ENCODE measurements around the gene PDE2A.

PDE2A gene

DNA sequence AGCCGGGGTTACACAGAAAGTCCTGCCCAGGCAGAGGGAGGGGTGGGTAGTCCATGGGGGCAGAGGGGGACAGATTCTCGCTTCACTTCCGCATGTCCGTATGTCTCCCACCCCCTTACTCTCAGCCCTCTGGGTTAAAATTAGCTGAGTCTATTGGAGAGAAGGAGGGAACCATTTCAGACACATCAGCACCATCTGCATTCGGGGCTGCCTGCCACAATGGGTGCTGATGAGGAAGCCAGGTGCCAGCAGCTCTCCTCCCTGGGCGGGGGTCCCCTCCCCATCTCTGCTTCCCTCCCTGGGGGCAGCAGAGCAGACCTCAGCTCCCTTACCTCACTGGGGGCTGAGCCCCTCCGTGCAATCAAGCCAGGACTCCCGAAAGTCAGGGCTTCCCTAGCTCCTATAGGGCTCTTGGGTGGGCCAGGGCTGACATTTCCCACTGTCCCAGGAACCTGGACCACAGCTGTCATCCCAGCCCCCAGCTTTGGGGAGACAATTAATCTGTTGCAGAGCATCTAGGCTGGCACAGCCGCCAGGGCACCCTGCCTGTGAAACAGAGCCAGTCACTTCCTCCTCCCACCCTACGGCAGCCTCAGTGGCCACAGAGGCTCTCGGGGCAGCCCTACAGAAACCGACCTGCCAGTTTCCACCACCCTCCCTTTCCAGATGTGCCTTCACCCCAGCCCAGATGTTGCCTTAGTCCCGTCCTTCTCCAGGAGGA is 67.3 kb downstream of the PDE2A start:
- no peak for DNase-seq

DNA sequence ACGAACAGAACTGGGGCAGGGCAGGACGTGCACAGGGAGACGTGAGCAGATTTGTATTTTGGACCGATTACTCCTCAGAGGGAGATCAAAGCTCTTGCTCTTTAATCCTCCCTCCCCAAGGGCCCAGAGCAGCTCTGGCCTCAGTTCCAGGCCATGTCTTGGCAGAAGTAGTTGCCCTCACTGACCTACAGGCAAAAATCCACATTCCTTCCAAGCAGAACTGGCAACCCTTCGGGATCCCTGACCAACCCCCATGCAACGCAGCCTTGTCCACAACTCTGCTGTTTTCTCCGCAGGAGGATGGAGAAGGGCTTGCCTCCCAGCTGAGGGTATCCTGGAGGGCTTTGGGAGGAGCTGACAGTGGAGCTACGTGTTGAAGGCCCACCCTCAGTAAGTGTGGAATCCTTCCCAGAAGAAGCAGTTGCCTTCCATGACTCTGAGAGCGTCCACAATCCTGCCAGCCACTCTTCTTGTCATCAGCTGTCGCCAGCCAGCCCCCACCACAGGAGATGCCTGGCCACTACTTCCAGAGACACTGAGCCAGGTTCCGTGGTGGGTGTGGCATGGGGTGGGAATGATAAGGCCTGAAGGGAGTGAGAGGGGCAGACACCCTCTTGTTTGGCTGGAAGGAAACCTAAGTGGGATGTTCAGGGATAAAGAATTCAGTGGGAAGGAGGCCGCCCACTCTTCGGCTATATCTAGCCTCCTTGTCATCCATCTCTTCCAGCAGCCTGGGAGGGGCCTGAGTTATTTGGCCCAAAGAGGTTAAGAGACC is 68.1 kb downstream of the PDE2A start:
- DNase-seq = no peak

DNA sequence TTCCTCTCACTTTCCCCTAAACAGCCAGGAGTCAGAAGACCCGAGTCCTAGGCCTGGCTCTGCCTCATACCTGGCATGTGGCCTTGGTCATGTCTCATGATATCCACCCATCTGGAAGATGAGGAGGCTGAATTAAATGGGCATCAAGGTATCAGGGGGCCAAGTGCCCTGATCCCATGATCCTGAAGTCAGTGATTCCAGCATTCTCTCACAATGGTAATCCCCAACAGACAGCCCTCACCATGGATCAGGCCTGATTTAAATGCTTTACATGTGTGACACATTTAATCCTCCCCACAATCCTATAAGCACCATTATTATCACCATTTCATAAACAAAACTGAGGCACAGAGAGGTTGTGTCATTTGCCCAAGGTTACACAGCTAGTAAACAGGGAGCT is 70.0 kb downstream of the PDE2A start:
- no peak for DNase-seq

DNA sequence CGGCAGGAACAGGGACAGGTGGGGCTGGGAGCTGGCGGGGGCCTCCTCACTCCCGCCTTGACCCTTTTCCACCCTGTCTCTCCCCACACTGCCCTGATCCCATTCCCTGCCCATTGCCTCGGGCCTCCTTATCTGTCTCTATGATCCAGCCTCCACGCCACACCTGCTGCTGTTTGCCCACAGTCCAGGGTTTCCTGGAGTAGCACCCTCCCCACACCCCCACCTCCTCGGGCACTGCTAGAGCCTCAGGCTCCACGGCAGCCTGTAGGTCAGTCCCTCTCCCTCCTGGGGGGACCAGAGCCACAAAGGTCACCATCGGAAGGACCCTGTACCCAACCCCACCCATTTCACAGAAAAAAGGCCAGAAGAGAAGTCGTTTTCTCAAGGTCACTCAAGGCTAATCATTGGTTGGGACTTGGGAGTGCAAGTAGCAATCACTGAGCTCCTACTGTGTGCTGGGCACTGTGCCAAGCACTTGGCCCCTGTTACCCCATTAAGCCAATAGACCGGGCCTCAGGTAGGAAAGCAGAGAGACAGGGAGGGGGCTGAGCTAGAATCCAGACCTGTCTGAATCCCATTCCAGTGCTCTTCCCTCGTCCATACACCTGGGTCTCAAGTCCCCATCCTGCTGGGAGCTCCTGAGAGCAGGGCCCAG is 71.8 kb downstream of the PDE2A start:
- no peak for DNase-seq

DNA sequence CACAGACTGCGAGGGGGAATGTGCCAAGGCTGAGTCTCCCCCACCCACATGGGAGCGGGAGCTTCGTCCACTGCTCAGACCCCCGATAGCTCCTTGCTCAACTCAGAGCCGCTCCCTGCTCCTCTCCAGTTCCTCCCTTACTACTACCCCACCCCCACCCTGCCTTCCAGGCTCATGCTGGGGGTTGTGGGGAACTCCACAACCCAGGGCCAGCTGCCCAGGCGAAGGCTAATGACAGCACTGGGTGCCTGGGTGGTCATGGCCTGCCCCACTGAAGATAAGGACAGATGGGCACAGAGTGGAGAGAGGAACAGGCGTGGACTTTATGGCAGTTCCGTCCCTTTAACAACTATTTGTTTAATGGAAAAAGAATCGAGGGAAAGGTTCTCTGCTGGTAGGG is 73.7 kb downstream of the PDE2A start:
- DNase-seq = no peak

DNA sequence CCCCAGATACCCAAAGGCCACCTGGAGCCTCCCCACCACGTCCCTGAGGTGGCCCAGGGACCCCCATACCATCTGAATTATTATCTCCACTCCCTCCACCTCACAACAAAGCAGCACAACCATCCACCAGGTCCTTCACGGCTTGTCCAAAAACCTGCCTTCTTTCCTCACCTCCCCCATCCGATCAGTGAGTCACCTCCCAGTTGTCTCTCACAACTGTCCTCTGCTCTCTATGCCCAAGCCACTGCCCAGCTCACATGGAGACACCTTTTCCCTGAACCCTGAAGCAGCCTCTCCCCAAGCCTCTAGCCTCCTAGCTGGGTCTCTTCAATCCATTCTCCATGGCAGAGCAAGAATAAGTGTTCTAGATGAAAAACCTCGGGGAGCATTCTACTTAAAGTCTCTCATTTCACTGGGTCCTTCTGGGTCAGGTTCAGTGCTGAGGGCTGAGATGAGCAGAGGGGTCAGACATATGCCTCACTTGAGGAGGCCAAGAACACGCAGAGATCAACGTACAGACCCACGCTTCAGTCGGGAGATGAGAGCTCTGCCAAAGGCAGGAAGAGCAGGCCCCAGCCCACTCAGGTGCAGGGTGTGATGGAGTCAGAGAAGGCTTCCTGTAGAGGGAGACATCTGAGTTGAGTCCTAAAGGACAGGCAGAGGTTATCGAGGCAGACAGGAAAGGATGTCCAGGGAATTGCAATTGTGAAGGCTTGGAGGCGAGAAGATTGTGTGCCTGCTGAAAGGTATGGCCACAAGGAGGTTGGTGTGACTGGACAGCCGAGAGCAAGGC is 74.7 kb downstream of the PDE2A start:
- DNase-seq = peak; percentile 13

DNA sequence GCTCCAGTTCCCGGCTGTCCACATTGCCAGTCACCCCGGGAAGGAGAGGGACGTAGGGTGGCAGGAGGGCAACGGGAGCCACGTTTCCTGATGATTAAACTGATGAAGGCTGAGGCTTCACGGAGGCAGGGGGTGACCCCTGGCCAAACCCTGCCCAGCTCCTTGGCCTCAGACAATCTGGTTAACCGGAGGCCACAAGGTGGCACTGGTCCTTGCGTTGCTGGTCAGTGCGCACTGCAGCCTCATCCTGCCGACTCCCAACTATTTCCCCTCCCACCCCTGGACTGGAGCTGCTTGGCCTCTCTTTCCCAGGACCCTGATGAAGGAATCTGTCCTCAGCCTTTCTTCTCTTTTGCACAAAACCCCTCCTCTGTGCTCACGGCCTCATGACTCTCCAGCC is 75.3 kb downstream of the PDE2A start:
- peak; percentile 38 for DNase-seq

DNA sequence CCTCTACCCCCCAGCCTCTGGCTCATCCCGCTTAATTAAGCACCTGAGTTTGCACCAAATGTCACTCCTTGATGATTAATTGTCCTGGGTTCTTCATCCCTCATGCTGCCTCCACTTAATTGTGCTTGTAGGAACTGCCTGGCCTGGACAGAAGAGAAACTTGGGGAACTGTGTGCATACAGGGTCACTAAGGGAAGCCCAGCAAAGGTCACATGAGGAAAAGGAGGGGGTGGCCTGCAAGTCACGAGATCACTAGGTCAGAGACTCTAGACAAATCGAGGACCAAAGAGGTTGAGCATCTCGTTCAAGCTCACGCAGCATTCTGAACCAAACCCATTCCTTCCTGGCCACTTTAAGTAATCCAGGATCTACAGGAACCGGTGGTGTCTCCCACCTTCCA is 75.8 kb downstream of the PDE2A start:
- DNase-seq = no peak

DNA sequence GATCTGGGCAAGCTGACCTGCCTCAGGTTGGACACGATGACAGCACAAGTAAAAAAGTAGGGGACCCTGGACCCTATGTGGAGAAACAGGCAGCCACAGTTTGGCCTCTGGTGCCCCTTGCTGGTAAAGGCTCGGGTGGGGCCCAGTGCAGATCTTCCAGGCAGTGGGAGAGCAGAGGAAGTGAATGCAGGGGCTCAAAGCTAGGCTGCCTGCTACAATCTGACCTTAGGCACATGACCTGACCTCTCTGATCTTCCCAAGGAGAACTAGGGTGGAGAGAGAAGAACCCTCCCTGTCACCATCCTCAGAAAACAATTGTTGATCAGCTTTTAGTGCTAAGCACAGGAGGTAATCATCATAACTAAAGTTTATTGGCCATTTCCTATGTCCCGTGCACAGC is 76.5 kb downstream of the PDE2A start:
- DNase-seq = no peak

DNA sequence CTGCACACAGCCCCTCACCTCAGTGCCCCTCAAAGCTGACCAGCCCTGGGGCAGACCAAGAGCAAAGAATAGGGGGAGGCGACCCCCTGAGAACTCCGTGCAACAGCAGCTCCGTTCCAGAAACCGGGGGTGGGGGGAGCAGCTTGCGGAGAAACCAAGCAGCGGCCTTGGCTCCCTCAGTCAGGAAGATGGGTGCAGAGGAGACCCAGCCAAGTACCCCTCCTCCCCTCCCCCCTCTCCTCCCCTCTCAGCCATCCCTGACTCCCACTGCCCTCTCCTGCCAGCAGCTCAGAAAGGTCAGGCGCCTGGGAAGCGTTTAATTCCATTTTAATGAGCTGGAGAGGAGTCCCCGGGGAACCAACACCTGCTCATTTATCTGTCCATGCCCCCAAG is 78.9 kb downstream of the PDE2A start:
- no peak for DNase-seq

DNA sequence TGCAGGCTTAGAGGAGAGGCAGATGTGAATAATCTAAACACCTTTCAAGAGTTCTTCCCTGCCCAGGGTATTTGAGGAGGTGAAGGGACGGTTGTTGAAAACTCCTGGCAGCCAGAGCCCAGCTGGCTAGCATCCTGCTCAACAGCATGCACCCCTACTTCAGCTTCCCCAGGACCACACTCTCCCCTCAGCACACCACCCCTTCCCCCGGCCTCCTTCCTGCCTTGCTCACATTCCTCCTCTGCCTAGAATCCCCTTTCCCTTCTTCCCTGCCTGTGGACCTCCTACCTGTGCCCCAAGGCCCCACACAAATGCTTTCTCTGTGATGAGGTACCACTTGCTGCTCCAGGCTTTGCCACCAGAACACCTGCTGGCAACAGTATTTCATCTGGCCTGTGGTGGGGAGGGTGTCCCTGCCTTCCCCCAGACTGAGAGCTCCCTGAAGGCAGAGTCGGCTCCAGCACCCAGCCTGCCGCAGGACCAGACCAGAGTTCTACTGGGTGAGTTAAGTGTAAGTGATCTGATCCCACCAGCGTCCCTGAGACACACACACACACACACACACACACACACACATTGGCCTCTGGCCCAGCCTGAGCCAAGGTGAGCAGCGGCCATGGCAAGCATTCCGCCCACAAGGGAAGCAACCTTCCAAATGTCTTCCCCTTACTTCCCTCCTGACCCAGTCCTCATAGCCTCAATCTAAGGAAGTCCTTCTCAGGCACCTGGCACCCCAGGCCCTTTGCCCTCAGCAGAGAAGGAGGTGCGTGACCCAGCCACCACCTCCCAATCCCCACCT is 79.5 kb downstream of the PDE2A start:
- no peak for DNase-seq

DNA sequence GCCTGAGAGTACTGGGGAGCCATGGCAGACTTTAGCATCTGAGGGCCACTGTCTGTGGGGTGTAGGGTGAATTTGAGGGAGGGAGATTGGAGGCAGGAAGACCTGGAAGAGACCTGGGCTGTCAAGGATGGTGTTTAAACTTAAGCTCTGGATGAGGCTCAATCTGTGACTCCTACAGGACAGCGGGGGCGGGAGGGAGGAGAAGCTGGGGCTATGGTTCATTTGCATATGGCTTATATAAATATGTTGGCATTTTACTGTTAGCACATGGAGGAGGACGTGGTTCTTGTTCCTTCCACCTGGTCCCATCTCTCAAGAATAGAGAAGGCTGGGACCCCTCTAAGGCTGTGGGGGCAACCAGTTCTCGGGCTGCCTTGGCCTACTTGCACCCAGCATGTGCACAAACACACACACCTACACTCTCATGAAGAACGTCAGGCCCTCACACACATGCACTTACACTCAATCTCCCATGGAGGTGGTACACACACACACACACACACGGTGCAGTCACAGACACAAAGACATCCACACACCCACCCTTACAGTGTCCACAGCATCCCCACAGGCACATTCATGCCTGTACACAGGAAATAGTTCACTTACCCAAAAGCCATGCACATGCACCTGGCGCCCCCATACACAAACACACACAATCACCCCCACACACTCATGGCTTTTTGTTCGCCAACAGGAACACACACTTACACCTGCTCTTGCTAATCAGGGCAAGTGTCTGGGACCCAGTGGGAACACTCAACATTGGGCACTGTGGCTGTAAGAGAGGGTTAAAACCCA is 81.3 kb downstream of the PDE2A start:
- no peak for DNase-seq

DNA sequence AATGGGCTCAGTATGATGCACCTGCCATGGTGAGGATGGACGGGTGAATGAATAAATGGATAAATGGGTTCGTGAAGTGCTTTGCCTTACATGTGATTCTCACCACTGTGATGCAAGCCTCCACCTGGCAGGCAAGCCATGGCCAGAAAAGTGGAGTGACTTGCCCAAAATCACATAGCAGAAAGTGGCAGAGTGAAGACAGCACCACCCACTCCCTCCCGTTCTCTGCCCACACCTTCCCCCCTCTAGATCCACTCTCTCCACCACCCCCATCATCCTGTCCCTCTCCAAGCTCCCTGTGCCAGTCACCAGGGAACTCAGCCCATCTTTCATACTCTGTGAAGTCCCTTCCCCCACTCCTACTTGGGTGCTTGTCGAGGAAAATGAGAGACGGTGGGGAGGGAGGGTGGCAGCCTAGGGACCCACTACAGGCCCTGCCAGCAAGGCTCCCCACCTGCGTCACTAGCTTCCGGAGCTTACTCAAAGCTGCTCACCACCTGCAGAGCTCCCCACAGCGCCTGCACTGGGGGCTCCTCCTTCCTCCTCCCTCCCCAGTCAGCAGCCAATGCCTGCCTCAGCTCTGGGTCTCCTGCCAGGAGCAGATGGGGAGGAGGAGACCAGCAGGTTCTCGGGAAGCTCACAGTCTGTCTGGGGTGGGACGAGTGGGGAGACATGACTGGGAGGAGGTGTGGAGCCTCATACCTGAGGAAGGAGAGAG is 82.3 kb downstream of the PDE2A start:
- DNase-seq = no peak

DNA sequence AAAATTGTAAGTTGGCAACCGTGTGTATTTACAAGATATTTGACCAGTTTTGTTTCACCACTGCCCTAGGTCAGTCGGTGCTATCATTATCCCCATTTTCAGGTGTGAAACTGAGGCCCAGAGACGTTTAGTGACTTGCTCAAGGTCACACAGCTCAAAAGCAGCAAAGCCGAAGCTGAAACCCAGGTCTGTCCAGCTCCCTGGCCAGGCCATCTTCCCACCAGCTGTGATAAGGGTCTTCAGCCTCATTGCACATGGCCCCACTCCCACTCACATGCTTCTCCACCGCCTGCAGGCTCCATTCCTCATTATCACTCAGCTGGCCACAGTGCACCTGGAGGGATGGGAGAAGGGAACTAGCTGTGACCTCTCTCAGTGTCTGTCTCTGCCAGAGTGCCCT is 83.2 kb downstream of the PDE2A start:
- no peak for DNase-seq

DNA sequence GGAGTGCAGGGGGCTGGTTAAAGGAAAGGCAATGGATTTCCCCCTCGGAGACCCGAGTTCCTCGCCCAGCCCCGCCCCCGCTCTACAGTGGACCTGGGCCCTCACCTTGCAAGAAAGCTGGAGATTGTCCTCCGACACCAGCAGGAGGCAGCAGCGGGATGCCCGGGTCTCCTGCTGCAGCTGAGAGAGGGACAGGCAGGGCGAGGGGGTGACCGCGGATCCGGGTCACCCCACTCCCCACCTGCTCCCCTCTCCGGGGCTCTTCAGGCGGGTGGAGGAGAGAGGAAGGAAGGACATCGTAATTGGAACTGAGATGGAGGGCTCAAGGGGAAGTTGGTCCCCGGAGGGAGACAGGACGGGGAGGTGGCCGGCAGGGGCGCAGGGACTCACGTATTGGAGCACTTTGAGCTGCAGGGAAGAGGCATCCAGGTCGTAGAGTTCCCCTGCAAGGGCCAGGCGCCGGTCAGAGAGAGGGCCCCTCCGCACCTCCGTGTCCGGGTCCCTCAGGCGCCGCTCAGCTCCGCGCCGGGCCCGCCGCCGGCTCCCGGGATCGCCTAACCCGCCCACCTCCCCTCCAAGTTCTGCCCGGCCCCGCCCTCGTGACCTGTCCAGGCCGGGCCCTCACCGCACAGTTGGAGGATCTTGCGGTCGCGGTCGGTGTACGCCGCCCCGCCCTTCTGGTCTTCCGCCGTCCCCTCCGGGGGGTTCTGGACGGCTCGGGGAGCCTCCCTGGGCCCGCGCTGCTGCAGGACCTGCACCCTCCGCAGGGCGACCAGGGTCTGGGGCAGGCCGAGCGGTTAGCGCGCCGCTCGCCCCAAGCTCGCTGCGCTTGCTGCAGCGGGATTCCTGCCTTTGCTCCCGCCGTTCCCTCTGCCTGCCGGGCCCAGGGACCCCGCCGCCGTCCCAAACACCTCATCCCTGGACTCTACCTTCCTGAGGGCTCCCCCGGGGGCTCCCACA is 84.1 kb downstream of the PDE2A start:
- peak; percentile 18 for DNase-seq

DNA sequence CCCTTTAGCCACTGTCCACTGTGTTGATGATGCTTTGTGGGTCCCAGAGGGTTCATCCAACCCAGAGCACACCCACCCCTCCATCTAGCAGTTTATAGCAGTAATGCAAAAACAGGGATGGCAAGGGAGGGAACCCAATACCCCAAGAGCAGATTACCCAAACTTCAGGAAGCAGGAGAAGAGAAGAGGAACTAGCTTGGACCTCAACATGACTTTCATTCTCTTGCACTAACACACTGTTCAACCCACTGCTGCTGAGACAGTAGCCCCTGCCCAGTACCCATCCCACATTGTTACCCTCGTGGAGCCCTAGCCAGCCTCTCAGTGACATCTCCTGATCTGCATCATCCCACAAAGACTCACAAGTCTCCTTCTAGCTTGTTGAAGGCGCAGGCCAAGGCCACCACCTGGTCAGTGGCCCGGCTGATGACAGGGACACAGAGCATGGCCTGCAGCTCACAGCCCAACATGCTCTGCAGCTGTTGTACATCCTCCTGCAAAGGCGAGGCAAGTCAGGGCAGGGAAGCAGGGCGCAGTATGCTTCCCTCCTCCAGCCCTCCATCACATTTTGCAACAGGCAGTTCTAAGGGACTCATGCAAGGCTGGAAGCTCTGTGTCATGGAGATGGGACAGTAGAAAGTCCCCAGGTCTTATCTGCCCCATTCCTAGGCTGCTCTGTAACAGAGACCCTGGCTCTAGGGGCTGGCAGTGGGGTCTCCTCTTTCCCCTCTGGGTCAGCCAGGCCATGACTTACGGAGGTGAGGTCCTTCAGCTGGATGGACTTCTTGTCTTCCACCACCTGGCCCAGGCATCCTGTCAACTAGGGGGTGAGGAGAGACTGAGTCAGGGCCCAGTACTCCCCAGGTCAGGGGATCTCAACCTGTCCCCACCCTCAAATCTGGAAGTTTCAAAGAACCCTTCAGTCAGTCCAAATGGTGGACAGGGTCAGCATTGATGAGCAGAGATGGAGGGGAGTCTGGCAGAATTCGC is 85.5 kb downstream of the PDE2A start:
- DNase-seq = no peak

DNA sequence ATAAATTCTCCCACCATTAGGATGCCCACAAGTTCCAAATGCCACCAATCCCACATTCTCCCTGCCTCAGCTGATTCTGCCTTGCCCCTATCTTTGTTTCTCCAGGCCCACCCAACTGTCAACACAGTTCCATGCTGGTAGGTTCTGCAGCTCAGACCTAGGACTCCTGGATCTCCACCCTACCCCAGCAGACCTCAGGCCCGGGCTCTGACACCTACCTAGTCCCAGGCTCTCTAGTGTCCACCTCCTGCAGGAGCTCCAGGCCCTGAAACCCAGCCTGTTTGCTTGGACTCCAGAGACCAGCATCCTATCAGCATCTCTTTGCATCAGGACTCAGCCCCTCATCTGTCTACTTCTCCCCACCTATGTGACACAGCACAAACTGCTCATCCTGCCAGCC is 86.5 kb downstream of the PDE2A start:
- DNase-seq = no peak

DNA sequence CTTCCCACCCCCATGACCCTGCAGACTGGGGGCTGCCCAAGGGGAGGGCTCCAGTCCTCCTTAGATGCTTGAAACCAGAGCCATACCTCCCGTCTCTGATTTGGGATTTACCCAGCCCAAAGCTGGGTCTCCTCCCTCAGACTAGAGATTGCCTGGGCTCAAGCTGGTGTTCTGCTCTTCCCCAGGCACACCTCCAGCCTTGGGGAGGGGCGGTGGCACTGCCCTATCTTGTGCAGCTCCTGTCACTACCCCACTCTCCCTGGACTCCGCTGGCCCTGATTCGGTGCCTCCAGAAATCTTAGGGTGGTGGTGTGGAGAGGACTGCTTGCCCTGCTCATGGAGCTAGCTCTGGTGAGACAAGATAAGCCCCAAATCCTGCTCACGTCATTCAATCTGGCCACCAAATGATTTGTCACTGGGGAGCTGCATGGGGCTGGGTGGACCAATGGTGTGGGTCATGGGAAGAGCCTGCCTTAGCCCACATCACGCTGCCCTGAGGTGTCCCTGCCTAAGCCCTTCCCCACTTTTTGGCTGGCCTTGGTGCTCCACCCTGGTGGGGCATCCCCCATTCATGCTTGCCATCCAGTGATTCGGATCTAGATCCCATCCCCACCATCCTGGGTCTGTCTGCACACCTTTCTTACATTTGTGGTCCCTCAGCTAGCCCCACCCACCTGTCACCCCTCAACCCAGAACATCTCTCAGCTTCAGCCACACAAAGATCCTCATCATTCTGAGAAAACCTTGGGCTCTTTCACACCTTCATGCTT is 87.7 kb downstream of the PDE2A start:
- no peak for DNase-seq

Data from EL (cell line).